ENCODE results near the gene SETD2. TPM values are rescaled to one million over a fixed set of nuclear protein-coding genes. Genes with fewer than 3 reads are reported as not detected.
A peak's percentile ranks its signal among the peaks of the same experiment; 100 is the strongest.
"Not testable (repeated sequence)": the region's sequence is repeated elsewhere in the genome, so short reads cannot be mapped to it uniquely, and the experiment has no call there.

The SETD2 gene
- total and polyA plus RNA-seq, 5 donors from 2014 or later = 10.4 to 93.7 (median 11.7) TPM

DNA sequence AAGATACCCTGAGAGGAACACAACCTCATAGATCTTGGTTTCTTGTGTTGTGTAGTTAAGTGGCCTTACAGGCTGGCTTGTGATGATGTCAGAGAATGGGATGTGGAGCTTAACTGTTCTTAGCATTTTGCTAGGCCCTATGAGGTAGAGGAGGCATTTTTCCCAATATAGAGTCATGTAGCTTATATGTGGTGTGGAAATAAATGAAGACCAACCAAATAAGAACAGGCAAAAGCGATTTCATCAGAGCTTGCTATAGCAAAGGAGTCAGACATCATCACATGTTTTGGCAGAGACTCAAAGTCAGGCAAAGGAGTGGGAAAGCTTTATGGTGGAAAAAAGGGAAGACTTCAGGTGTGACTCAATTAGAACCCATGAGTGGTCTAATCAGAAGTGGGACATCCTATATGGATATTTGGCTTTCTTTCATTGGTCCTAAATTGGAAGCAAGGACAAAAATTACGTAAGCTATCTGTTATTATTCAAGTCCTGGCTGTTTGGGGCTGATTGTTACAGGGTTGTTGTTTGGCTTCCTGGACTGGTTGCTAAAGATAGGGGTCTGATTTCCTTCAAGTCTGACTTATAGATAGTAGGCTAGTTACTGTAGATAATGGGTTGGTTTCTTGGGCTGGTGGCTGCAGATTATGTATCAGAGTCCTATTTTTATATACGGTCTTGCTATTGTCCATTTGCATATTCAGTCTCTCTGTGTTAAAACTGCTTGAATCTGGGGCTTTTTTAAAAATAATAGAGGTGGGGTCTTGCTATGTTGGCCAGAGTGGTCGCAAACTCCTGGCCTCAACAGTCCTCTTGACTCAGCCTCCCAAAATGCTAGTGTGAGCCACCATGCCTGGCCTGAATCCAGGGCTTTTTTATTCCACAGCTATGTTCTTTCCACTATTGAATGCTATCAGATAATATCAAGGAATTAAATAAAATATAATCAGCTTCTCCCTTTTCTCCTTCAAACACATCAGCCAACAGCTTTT is 30.3 kb upstream of the SETD2 start:
- ATAC-seq (ENCODE audit: low read depth in 2 of 2) (no peak), DNase-seq (no peak)
- no peak overlapping the region for H3K4me3 ChIP-seq (ENCODE audit: low read depth, low read length)
- H3K4me1 Mint-ChIP-seq = no peaks in the 10 kb centered on the region
- H3K4me1 ChIP-seq (ENCODE audit: control insufficient read depth, insufficient read depth, low read length, poor library complexity, severe bottlenecking) = no peaks in the 10 kb centered on the region
- peaks cover 8% of the 10 kb centered on the region for H3K36me3 Mint-ChIP-seq
- no peaks in the 10 kb centered on the region for H3K27me3 ChIP-seq (ENCODE audit: control insufficient read depth, insufficient read depth, low read length)
- H3K27me3 Mint-ChIP-seq = no peaks in the 10 kb centered on the region
- no peaks in the 10 kb centered on the region for H3K9me3 ChIP-seq (ENCODE audit: control insufficient read depth in 2 of 2, low read length in 2 of 2)
- no peak overlapping the region for H3K27ac ChIP-seq (ENCODE audit: insufficient read depth, low read length, poor library complexity, severe bottlenecking)
- peaks cover 0 to 7% (median 4%) of the 10 kb centered on the region in 7 donors for H3K9me3 Mint-ChIP-seq
- no peak overlapping the region for H3K4me3 Mint-ChIP-seq
- H3K36me3 ChIP-seq (ENCODE audit: control insufficient read depth, insufficient read depth, low read length) = no peaks in the 10 kb centered on the region
- peak overlapping the region in 1 of 3 donors; percentile 40 for H3K27ac Mint-ChIP-seq

DNA sequence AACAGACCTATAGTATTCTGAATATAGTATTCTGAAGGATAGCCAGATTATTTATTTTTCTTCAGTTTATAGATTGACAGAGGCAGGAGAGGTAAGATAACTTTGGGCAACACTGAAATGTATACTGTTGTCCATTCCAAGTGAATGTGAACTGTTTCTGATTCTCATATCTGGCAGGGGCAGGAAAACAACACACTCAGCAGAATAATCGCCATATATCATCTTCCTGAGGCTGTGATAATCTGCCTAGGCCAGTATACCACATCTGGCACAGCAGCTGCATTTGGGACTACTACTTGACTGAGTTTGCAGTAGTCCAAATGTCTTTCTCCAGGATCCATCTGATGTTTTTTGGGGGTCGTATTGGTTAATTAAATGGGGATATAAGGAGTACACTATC is 22.4 kb upstream of the SETD2 start:
- Mint-ChIP-seq H3K27ac (no peak overlapping the region), H3K4me1 (no peaks in the 10 kb centered on the region)

DNA sequence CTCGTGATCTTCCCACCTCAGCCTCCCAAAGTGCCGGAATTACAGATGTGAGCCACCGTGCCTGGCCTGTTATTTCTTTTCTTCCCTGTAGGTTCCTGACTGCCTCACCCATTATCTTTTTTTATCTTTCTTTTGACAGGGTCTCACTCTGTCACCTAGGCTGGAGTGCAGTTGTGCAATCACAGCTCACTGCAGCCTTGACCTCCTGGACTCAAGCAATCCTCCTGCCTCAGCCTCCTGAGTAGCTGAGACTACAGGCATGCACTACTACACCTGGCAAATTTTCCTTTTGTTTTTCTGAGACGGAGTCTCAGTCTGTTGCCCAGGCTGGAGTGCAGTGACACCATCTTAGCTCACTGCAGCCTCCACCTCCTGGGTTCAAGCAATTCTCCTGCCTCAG is 17.8 kb upstream of the SETD2 start:
- not testable (repeated sequence) for H3K4me1 Mint-ChIP-seq; H3K36me3 Mint-ChIP-seq; H3K36me3 ChIP-seq (ENCODE audit: control insufficient read depth, insufficient read depth, low read length); H3K4me3 ChIP-seq (ENCODE audit: low read depth, low read length); H3K4me3 Mint-ChIP-seq; H3K9me3 ChIP-seq (ENCODE audit: control insufficient read depth in 2 of 2, low read length in 2 of 2); DNase-seq; H3K4me1 ChIP-seq (ENCODE audit: control insufficient read depth, insufficient read depth, low read length, poor library complexity, severe bottlenecking); H3K27ac Mint-ChIP-seq; ATAC-seq (ENCODE audit: low read depth in 2 of 2); H3K27ac ChIP-seq (ENCODE audit: insufficient read depth, low read length, poor library complexity, severe bottlenecking); H3K27me3 ChIP-seq (ENCODE audit: control insufficient read depth, insufficient read depth, low read length); H3K9me3 Mint-ChIP-seq; H3K27me3 Mint-ChIP-seq

More for the DNA sequence above, 22.4 kb upstream of the SETD2 start:
- Histone ChIP-seq H3K36me3 (ENCODE audit: control insufficient read depth, insufficient read depth, low read length) (no peaks in the 10 kb centered on the region), H3K4me1 (ENCODE audit: control insufficient read depth, insufficient read depth, low read length, poor library complexity, severe bottlenecking) (no peaks in the 10 kb centered on the region), H3K4me3 (ENCODE audit: low read depth, low read length) (no peak overlapping the region), H3K27me3 (ENCODE audit: control insufficient read depth, insufficient read depth, low read length) (no peaks in the 10 kb centered on the region), H3K9me3 (ENCODE audit: control insufficient read depth in 2 of 2, low read length in 2 of 2) (no peaks in the 10 kb centered on the region), H3K27ac (ENCODE audit: insufficient read depth, low read length, poor library complexity, severe bottlenecking) (no peak overlapping the region)
- H3K36me3 Mint-ChIP-seq = peaks cover 2% of the 10 kb centered on the region
- no peaks in the 10 kb centered on the region for H3K9me3 Mint-ChIP-seq
- no peak overlapping the region for H3K4me3 Mint-ChIP-seq
- DNase-seq (no peak), ATAC-seq (ENCODE audit: low read depth in 2 of 2) (no peak)
- no peaks in the 10 kb centered on the region for H3K27me3 Mint-ChIP-seq

DNA sequence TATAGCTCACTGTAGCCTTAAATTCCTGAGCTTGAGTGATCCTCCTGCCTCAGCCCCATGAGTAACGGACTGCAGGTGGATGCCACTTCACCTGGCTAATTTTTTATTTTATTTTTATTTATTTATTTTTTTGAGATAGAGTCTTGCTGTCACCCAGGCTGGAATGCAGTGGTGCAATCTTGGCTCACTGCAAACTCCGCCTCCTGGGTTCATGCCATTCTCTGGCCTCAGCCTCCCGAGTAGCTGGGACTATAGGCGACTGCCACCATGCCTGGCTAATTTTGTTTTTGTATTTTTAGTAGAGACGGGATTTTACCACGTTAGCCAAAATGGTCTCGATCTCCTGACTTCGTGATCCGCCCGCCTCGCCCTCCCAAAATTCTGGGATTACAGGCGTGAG is 16.1 kb upstream of the SETD2 start:
- not testable (repeated sequence) for DNase-seq; H3K27ac ChIP-seq (ENCODE audit: insufficient read depth, low read length, poor library complexity, severe bottlenecking); H3K36me3 Mint-ChIP-seq; H3K4me3 ChIP-seq (ENCODE audit: low read depth, low read length); H3K27ac Mint-ChIP-seq; H3K4me1 ChIP-seq (ENCODE audit: control insufficient read depth, insufficient read depth, low read length, poor library complexity, severe bottlenecking); H3K4me1 Mint-ChIP-seq; H3K27me3 Mint-ChIP-seq; H3K36me3 ChIP-seq (ENCODE audit: control insufficient read depth, insufficient read depth, low read length); H3K9me3 Mint-ChIP-seq; ATAC-seq (ENCODE audit: low read depth in 2 of 2); H3K4me3 Mint-ChIP-seq; H3K27me3 ChIP-seq (ENCODE audit: control insufficient read depth, insufficient read depth, low read length); H3K9me3 ChIP-seq (ENCODE audit: control insufficient read depth in 2 of 2, low read length in 2 of 2)

DNA sequence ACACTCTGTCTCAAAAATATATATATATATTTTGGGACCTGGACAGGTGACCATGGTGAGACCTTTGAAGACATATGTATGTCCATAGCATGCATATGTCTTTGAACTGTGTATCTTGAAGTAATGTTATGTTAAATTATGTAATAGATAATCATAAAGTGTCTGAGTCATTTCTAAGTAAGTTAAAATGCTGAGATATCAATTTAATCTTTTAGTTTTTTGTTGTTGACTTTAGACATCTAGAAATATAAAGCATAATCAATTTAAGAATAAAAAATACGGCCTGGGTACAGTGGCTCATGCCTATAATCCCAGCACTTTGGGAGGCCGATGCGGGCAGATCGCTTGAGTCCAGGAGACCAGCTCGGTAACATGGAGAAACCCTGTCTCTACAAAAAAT is 12.7 kb upstream of the SETD2 start:
- no peaks in the 10 kb centered on the region for H3K36me3 ChIP-seq (ENCODE audit: control insufficient read depth, insufficient read depth, low read length)
- DNase-seq = no peak
- no peak overlapping the region for H3K4me3 ChIP-seq (ENCODE audit: low read depth, low read length)
- Mint-ChIP-seq H3K27me3 (no peaks in the 10 kb centered on the region), H3K4me3 (no peak overlapping the region), H3K36me3 (no peaks in the 10 kb centered on the region), H3K9me3 (no peaks in the 10 kb centered on the region), H3K27ac (peak overlapping the region in 1 of 3 donors; percentile 44), H3K4me1 (peaks cover 2 to 8% (median 4%) of the 10 kb centered on the region in 4 donors)
- ATAC-seq (ENCODE audit: low read depth in 2 of 2) = no peak
- no peaks in the 10 kb centered on the region for H3K27me3 ChIP-seq (ENCODE audit: control insufficient read depth, insufficient read depth, low read length)
- no peak overlapping the region for H3K27ac ChIP-seq (ENCODE audit: insufficient read depth, low read length, poor library complexity, severe bottlenecking)
- peaks cover 4% of the 10 kb centered on the region for H3K4me1 ChIP-seq (ENCODE audit: control insufficient read depth, insufficient read depth, low read length, poor library complexity, severe bottlenecking)
- no peaks in the 10 kb centered on the region for H3K9me3 ChIP-seq (ENCODE audit: control insufficient read depth in 2 of 2, low read length in 2 of 2)

DNA sequence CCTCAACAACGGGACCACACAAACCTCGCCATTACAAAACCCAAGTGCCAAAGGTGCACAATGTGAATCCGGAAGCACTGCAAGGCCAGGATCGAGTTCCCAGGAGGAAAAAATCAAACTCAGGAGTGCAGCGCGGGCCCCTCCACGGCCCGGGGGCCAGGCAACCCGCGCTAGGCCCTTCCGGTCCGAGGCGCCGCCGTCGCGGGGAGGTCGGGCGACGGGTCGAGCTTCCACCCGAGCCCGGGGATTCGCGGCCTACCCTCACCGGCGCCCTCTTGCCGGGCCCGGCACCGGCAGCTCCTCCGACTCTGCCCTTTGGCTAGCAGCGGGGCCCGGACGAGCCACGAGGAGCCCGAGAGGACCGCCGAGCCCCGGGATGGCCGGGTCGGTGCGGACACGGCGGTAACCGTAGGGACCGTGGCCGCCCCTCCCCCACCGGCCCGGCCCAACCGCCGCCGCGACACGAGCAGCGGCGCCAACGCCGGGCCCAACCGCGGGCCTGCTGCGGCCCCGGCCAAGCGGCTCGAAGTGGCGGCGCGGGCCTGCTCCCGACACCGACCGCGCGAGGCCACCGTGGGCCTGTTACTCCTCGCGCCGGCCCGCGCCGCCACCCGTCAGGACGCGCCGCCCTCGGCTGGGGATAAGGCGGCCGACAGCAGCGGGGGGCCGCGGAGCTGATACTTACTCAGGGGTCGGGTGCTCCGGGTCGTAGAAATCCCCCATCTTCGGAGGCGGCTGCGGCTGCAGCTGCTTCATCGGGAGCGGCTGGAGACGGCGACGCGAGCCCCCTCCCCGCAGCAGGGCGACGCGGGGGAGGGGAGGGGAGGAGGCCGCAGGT is 525 bp downstream of the SETD2 start:
- Histone ChIP-seq H3K27ac (ENCODE audit: insufficient read depth, low read length, poor library complexity, severe bottlenecking) (peak overlapping the region; percentile 92), H3K4me3 (ENCODE audit: low read depth, low read length) (peak overlapping the region; percentile 97), H3K27me3 (ENCODE audit: control insufficient read depth, insufficient read depth, low read length) (no peaks in the 10 kb centered on the region), H3K4me1 (ENCODE audit: control insufficient read depth, insufficient read depth, low read length, poor library complexity, severe bottlenecking) (peaks cover 55% of the 10 kb centered on the region), H3K36me3 (ENCODE audit: control insufficient read depth, insufficient read depth, low read length) (no peaks in the 10 kb centered on the region), H3K9me3 (ENCODE audit: control insufficient read depth in 2 of 2, low read length in 2 of 2) (no peaks in the 10 kb centered on the region)
- Mint-ChIP-seq H3K4me3 (peak overlapping the region; percentile 95 to 99 (median 98)), H3K4me1 (peaks cover 41 to 62% (median 49%) of the 10 kb centered on the region in 4 donors), H3K27me3 (peaks cover 11% of the 10 kb centered on the region), H3K9me3 (peaks cover 0 to 2% (median 0%) of the 10 kb centered on the region in 7 donors), H3K36me3 (no peaks in the 10 kb centered on the region), H3K27ac (peak overlapping the region; percentile 98 to 99 (median 98))
- peak; percentile 33 to 74 (median 66) for DNase-seq
- peak; percentile 16 to 20 for ATAC-seq (ENCODE audit: low read depth in 2 of 2)

DNA sequence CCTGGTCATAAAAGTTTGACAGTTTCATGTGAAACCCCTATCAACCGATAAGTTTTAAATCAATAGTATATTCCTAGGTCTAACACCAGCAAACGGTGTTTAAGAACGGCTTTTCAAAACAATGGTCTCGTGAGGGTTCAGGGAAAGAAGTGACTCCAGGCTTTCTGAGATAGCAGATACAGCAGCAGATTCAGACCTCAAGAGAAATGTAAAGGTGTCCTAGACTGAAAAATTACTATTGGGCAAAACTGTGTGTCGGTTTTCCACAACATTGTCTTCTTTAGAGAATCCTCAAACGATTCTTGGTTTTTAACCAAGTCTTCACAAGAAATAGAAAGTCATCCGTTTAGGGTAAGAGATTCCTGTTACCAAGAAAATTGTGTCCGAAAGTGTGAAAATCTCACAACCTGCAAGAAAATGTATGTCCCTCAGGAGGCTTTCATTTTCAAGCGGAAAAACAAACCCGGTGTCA is 1.2 kb downstream of the SETD2 start:
- peak overlapping the region; percentile 92 for H3K27ac ChIP-seq (ENCODE audit: insufficient read depth, low read length, poor library complexity, severe bottlenecking)
- H3K4me3 Mint-ChIP-seq = peak overlapping the region; percentile 95 to 99 (median 98)
- H3K36me3 ChIP-seq (ENCODE audit: control insufficient read depth, insufficient read depth, low read length) = no peaks in the 10 kb centered on the region
- no peaks in the 10 kb centered on the region for H3K9me3 ChIP-seq (ENCODE audit: control insufficient read depth in 2 of 2, low read length in 2 of 2)
- H3K27me3 Mint-ChIP-seq = peaks cover 11% of the 10 kb centered on the region
- no peaks in the 10 kb centered on the region for H3K36me3 Mint-ChIP-seq
- peaks cover 44 to 68% (median 56%) of the 10 kb centered on the region in 4 donors for H3K4me1 Mint-ChIP-seq
- DNase-seq (no peak), ATAC-seq (ENCODE audit: low read depth in 2 of 2) (no peak)
- H3K4me3 ChIP-seq (ENCODE audit: low read depth, low read length) = peak overlapping the region; percentile 97
- peaks cover 58% of the 10 kb centered on the region for H3K4me1 ChIP-seq (ENCODE audit: control insufficient read depth, insufficient read depth, low read length, poor library complexity, severe bottlenecking)
- H3K27ac Mint-ChIP-seq = peak overlapping the region; percentile 98 to 99 (median 98)
- no peaks in the 10 kb centered on the region for H3K27me3 ChIP-seq (ENCODE audit: control insufficient read depth, insufficient read depth, low read length)
- H3K9me3 Mint-ChIP-seq = peaks cover 0 to 2% (median 0%) of the 10 kb centered on the region in 7 donors
